ENCODE measurements around the gene URI1.

URI1 gene

DNA sequence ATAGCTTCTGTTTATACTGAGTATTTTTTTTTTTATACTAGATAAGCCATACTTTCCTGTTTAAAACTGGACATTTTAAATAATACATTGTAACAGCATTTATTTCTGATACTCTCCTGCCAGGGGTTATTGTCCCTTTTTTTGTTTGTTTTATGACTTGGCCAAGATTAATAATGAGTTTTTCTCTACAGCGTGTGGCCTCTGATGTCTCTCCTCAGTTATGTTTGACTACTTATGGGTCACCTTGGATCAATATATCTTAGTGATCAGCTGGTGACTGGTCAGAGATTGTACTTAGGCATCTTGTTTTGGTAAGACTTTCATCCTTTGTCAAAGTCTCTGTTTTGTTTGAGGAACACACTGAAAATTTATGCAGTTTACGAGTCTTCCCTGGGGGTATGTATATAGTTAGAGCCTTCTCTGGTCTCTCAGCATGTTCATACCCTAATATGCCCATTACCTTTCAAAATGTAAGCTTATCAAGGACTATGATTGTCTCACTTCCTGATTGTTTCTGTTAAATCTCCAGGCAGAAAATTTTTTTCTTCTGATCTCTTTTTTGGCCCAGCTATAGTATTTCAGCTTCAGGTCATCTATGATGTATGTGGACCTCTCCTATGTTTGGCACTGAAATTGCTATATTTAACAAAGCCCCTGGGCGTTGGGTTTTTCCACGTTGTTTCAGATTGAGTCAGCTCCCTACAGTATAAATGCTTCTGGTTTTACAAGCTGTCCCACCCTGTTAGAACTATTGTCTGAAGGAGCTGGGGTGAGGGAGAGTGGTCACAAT lies 87.9 kb downstream of the URI1 start (continued):
- TF ChIP-seq ZNF175 (tag by site-specific recombination; IDR thresholded peaks at IDR 0.05) (no peak), GLIS1 (tag by site-specific recombination; IDR thresholded peaks at IDR 0.05) (peak; percentile 97), SCRT2 (tag by site-specific recombination; IDR thresholded peaks at IDR 0.05) (no peak), ZNF791 (tag by site-specific recombination; IDR thresholded peaks at IDR 0.05) (no peak), ZNF658 (tag by site-specific recombination; IDR thresholded peaks at IDR 0.05) (no peak), ZNF274 (IDR thresholded peaks at IDR 0.05; ENCODE audit: low read length) (no peak), ZNF274 (tag by site-specific recombination; IDR thresholded peaks at IDR 0.05; ENCODE audit: borderline replicate concordance) (no peak), HOXC10 (CRISPR knock-in tag; IDR thresholded peaks at IDR 0.05) (no peak), ZNF157 (tag by site-specific recombination; IDR thresholded peaks at IDR 0.05) (no peak), GLI4 (tag by site-specific recombination; IDR thresholded peaks at IDR 0.05) (no peak), ZNF777 (tag by site-specific recombination; IDR thresholded peaks at IDR 0.05; ENCODE audit: borderline replicate concordance) (no peak), ZNF324 (tag by site-specific recombination; IDR thresholded peaks at IDR 0.05) (no peak), MZF1 (tag by site-specific recombination; IDR thresholded peaks at IDR 0.05; ENCODE audit: borderline replicate concordance) (no peak; the same call in 1 of the 2 replicates), ZNF596 (tag by site-specific recombination; IDR thresholded peaks at IDR 0.05) (0 out of 2 replicates have a peak, but pooled peaks have one; percentile 16), REPIN1 (tag by site-specific recombination; IDR thresholded peaks at IDR 0.05; ENCODE audit: low read depth) (no peak), ZNF140 (tag by site-specific recombination; IDR thresholded peaks at IDR 0.05) (no peak), MYNN (tag by site-specific recombination; IDR thresholded peaks at IDR 0.05; ENCODE audit: borderline replicate concordance) (no peak), ZNF23 (tag by site-specific recombination; IDR thresholded peaks at IDR 0.05; ENCODE audit: borderline replicate concordance) (no peak), ZNF174 (tag by site-specific recombination; IDR thresholded peaks at IDR 0.05) (no peak), ZNF785 (tag by site-specific recombination; IDR thresholded peaks at IDR 0.05) (no peak), ZNF707 (tag by site-specific recombination; IDR thresholded peaks at IDR 0.05) (no peak), ZNF404 (tag by site-specific recombination; IDR thresholded peaks at IDR 0.05) (no peak), ZNF121 (tag by site-specific recombination; IDR thresholded peaks at IDR 0.05) (no peak), ZNF37A (tag by site-specific recombination; IDR thresholded peaks at IDR 0.05) (no peak), RBAK (tag by site-specific recombination; IDR thresholded peaks at IDR 0.05) (no peak), ZNF133 (tag by site-specific recombination; IDR thresholded peaks at IDR 0.05) (no peak)
- TF ChIP-seq, protein P1, sequence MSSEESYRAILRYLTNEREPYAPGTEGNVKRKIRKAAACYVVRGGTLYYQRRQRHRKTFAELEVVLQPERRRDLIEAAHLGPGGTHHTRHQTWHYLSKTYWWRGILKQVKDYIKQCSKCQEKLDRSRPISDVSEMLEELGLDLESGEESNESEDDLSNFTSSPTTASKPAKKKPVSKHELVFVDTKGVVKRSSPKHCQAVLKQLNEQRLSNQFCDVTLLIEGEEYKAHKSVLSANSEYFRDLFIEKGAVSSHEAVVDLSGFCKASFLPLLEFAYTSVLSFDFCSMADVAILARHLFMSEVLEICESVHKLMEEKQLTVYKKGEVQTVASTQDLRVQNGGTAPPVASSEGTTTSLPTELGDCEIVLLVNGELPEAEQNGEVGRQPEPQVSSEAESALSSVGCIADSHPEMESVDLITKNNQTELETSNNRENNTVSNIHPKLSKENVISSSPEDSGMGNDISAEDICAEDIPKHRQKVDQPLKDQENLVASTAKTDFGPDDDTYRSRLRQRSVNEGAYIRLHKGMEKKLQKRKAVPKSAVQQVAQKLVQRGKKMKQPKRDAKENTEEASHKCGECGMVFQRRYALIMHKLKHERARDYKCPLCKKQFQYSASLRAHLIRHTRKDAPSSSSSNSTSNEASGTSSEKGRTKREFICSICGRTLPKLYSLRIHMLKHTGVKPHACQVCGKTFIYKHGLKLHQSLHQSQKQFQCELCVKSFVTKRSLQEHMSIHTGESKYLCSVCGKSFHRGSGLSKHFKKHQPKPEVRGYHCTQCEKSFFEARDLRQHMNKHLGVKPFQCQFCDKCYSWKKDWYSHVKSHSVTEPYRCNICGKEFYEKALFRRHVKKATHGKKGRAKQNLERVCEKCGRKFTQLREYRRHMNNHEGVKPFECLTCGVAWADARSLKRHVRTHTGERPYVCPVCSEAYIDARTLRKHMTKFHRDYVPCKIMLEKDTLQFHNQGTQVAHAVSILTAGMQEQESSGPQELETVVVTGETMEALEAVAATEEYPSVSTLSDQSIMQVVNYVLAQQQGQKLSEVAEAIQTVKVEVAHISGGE (tag by site-specific recombination; conservative IDR thresholded peaks at IDR 0.05; ENCODE audit: low read depth) = no peak; the same call in 1 of the 2 replicates
- TF ChIP-seq, protein P2, sequence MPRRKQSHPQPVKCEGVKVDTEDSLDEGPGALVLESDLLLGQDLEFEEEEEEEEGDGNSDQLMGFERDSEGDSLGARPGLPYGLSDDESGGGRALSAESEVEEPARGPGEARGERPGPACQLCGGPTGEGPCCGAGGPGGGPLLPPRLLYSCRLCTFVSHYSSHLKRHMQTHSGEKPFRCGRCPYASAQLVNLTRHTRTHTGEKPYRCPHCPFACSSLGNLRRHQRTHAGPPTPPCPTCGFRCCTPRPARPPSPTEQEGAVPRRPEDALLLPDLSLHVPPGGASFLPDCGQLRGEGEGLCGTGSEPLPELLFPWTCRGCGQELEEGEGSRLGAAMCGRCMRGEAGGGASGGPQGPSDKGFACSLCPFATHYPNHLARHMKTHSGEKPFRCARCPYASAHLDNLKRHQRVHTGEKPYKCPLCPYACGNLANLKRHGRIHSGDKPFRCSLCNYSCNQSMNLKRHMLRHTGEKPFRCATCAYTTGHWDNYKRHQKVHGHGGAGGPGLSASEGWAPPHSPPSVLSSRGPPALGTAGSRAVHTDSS (tag by site-specific recombination; IDR thresholded peaks at IDR 0.05) = no peak
- TF ChIP-seq, protein P3, sequence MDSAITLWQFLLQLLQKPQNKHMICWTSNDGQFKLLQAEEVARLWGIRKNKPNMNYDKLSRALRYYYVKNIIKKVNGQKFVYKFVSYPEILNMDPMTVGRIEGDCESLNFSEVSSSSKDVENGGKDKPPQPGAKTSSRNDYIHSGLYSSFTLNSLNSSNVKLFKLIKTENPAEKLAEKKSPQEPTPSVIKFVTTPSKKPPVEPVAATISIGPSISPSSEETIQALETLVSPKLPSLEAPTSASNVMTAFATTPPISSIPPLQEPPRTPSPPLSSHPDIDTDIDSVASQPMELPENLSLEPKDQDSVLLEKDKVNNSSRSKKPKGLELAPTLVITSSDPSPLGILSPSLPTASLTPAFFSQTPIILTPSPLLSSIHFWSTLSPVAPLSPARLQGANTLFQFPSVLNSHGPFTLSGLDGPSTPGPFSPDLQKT (IDR thresholded peaks at IDR 0.05; ENCODE audit: borderline replicate concordance, low read depth, low read length) = no peak
- TF ChIP-seq, protein P4, sequence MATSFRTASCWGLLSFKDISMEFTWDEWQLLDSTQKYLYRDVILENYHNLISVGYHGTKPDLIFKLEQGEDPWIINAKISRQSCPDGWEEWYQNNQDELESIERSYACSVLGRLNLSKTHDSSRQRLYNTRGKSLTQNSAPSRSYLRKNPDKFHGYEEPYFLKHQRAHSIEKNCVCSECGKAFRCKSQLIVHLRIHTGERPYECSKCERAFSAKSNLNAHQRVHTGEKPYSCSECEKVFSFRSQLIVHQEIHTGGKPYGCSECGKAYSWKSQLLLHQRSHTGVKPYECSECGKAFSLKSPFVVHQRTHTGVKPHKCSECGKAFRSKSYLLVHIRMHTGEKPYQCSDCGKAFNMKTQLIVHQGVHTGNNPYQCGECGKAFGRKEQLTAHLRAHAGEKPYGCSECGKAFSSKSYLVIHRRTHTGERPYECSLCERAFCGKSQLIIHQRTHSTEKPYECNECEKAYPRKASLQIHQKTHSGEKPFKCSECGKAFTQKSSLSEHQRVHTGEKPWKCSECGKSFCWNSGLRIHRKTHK (tag by site-specific recombination; IDR thresholded peaks at IDR 0.05) = no peak
- TF ChIP-seq, protein P5, sequence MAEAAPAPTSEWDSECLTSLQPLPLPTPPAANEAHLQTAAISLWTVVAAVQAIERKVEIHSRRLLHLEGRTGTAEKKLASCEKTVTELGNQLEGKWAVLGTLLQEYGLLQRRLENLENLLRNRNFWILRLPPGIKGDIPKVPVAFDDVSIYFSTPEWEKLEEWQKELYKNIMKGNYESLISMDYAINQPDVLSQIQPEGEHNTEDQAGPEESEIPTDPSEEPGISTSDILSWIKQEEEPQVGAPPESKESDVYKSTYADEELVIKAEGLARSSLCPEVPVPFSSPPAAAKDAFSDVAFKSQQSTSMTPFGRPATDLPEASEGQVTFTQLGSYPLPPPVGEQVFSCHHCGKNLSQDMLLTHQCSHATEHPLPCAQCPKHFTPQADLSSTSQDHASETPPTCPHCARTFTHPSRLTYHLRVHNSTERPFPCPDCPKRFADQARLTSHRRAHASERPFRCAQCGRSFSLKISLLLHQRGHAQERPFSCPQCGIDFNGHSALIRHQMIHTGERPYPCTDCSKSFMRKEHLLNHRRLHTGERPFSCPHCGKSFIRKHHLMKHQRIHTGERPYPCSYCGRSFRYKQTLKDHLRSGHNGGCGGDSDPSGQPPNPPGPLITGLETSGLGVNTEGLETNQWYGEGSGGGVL (tag by site-specific recombination; IDR thresholded peaks at IDR 0.05) = no peak

All from HEK293 (cell line).